OCI-LY7 (cell line): ENCODE data around the gene LPIN1. TPM values are rescaled to one million over a fixed set of nuclear protein-coding genes. Genes with fewer than 3 reads are reported as not detected.

Source experiments
- BruUV-seq: library from RNA; stranded (reverse); fragments of 400-500 nt; replicated peaks from 2 replicates; lab custom pipeline; 2021; lab: Mats Ljungman, UMichigan
- CTCF ChIA-PET: fragments of 300-600 bp; sonication (Branson Sonifier 250); formaldehyde crosslinking; loops from one replicate; lab custom pipeline; 2022; ENCODE audit warnings: antibody characterized with exemption; ENCODE audit not compliant: unreplicated experiment; lab: Charles Lee
- POLR2A ChIA-PET: fragments of 300-600 bp; sonication (Branson Sonifier 250); formaldehyde crosslinking; loops from one replicate; lab custom pipeline; 2022; ENCODE audit warnings: antibody characterized with exemption; lab: Charles Lee
- DNase-seq: peaks from one replicate; pipeline ENCODE4 v3.0.0-alpha.2; 2015; ENCODE audit warnings: low spot score
- H2AFZ ChIP-seq: fragments of 200-600 bp; sonication (generic), shearing (Covaris generic); 2 replicates; pipeline ENCODE4 v1.6.1; 2014; ENCODE audit warnings: mild to moderate bottlenecking, antibody characterized with exemption, low read length, moderate library complexity
- H3K27ac ChIP-seq: fragments of 200-600 bp; sonication (generic); 2 replicates; pipeline ENCODE4 v1.5.1; 2014; ENCODE audit warnings: mixed run types, low read depth, mild to moderate bottlenecking, moderate library complexity, low read length, inconsistent platforms; ENCODE audit not compliant: poor library complexity, severe bottlenecking
- H3K36me3 ChIP-seq: fragments of 200-600 bp; sonication (generic); 2 replicates; pipeline ENCODE4 v1.6.1; 2014; ENCODE audit warnings: mild to moderate bottlenecking, antibody characterized with exemption, low read length, moderate library complexity, mixed read lengths; ENCODE audit not compliant: insufficient read depth
- H3K4me1 ChIP-seq: fragments of 200-600 bp; sonication (generic); 2 replicates; pipeline ENCODE4 v1.5.1; 2014; ENCODE audit warnings: mild to moderate bottlenecking, low read length; ENCODE audit not compliant: insufficient read depth, poor library complexity, severe bottlenecking
- H3K4me2 ChIP-seq: fragments of 200-600 bp; sonication (generic); 2 replicates; pipeline ENCODE4 v1.6.1; 2014; ENCODE audit warnings: mild to moderate bottlenecking, low read length
- H3K4me3 ChIP-seq: fragments of 200-600 bp; sonication (generic); 2 replicates; pipeline ENCODE4 v1.5.1; 2014; ENCODE audit warnings: mild to moderate bottlenecking, low read depth, low read length; ENCODE audit not compliant: poor library complexity, severe bottlenecking
- H3K79me2 ChIP-seq: fragments of 200-600 bp; sonication (generic); 2 replicates; pipeline ENCODE4 v1.6.1; 2016; ENCODE audit warnings: low read depth, mild to moderate bottlenecking, low read length, moderate library complexity, mixed read lengths; ENCODE audit not compliant: insufficient read depth
- H3K9me2 ChIP-seq: fragments of 200-600 bp; sonication (generic); 2 replicates; pipeline ENCODE4 v1.6.1; 2016; ENCODE audit warnings: mild to moderate bottlenecking, low read length, mixed read lengths; ENCODE audit not compliant: insufficient read depth
- H3K9me3 ChIP-seq: fragments of 200-600 bp; sonication (generic); 2 replicates; pipeline ENCODE4 v1.6.1; 2014; ENCODE audit warnings: mild to moderate bottlenecking, mixed run types, low read length, mixed read lengths
- H4K20me1 ChIP-seq: fragments of 200-600 bp; sonication (generic); 2 replicates; pipeline ENCODE4 v1.6.1; 2014; ENCODE audit warnings: mild to moderate bottlenecking, antibody characterized with exemption, low read length, moderate library complexity, mixed read lengths; ENCODE audit not compliant: insufficient read depth
- EZH2phosphoT487 ChIP-seq: fragments of 200-600 bp; sonication (generic); IDR thresholded peaks from 2 replicates; pipeline ENCODE4 v1.6.1; 2018; ENCODE audit warnings: low read depth, borderline replicate concordance, mild to moderate bottlenecking, mixed run types, antibody characterized with exemption, low read length, moderate library complexity, mixed read lengths
- intact Hi-C: fragments of 100-400 bp; cut with micrococcal nuclease; formaldehyde crosslinking; loops from one replicate; pipeline ENCODE4 v1.10.0; 2022; ENCODE audit not compliant: unreplicated experiment
- total RNA-seq, 2 experiments: library from RNA; depleted of rRNA in 1 of 2; stranded (reverse); fragments of >200 nt in 1 of 2; shearing (Covaris generic) in 1 of 2; gene quantifications; 2 replicates each; pipeline ENCODE4 v1.2.3, GENCODE V29; 2014 to 2022
- TF ChIP-seq, protein P1 (sequence below): fragments of 200-600 bp; sonication (generic); conservative IDR thresholded peaks from 2 replicates; pipeline ENCODE4 v1.5.1; 2014; ENCODE audit warnings: mild to moderate bottlenecking, antibody characterized with exemption, low read length, moderate library complexity, mixed read lengths

Gene LPIN1
- total RNA-seq, 2 experiments from 2014 or later = 56.9 to 70.2 TPM

- Histone ChIP-seq H4K20me1 (no peaks in the 10 kb centered on the region), H3K9me3 (no peaks in the 10 kb centered on the region), H2AFZ (no peak overlapping the region), H3K9me2 (no peaks in the 10 kb centered on the region), H3K79me2 (no peaks in the 10 kb centered on the region), H3K27ac (no peak overlapping the region), H3K4me3 (no peak overlapping the region), H3K4me1 (peaks cover 13% of the 10 kb centered on the region), H3K4me2 (no peak overlapping the region), H3K36me3 (no peaks in the 10 kb centered on the region)
- ChIA-PET CTCF (interaction anchor here (0.6 kb wide), 1 partner anchor 324 kb away, joined by 3 read pairs; no protein-coding TSS in a partner anchor), POLR2A (interaction anchor here (1.0 kb wide), 2 partner anchors 167 to 180 kb away, joined by 3 to 4 read pairs; no protein-coding TSS in a partner anchor)
- TF ChIP-seq, protein P1, sequence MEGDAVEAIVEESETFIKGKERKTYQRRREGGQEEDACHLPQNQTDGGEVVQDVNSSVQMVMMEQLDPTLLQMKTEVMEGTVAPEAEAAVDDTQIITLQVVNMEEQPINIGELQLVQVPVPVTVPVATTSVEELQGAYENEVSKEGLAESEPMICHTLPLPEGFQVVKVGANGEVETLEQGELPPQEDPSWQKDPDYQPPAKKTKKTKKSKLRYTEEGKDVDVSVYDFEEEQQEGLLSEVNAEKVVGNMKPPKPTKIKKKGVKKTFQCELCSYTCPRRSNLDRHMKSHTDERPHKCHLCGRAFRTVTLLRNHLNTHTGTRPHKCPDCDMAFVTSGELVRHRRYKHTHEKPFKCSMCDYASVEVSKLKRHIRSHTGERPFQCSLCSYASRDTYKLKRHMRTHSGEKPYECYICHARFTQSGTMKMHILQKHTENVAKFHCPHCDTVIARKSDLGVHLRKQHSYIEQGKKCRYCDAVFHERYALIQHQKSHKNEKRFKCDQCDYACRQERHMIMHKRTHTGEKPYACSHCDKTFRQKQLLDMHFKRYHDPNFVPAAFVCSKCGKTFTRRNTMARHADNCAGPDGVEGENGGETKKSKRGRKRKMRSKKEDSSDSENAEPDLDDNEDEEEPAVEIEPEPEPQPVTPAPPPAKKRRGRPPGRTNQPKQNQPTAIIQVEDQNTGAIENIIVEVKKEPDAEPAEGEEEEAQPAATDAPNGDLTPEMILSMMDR = no peak
- no peak for TF ChIP-seq EZH2phosphoT487
- no TSS peak for BruUV-seq
- intact Hi-C loops = no loop called here
- no peak for DNase-seq
Measured at GRCh38 chr2:11866358-11867335, 120.2 kb downstream of the LPIN1 start.

GRCh38 chr2:11867926-11868325 is 121.5 kb downstream of the LPIN1 start:
- Histone ChIP-seq H2AFZ (no peak overlapping the region), H3K9me3 (no peaks in the 10 kb centered on the region), H4K20me1 (no peaks in the 10 kb centered on the region), H3K79me2 (no peaks in the 10 kb centered on the region), H3K27ac (no peak overlapping the region), H3K36me3 (no peaks in the 10 kb centered on the region), H3K9me2 (no peaks in the 10 kb centered on the region), H3K4me1 (peaks cover 13% of the 10 kb centered on the region), H3K4me3 (no peak overlapping the region), H3K4me2 (no peak overlapping the region)
- CTCF ChIA-PET = no interaction called here
- BruUV-seq = no TSS peak
- TF ChIP-seq, protein P1 = no peak
- TF ChIP-seq EZH2phosphoT487 = no peak
- intact Hi-C loops = no loop called here
- POLR2A ChIA-PET = no interaction called here
- DNase-seq = no peak
